GM12878 (cell line): Measurements from ENCODE around the gene PDE6C. TPM values are rescaled to one million over a fixed set of nuclear protein-coding genes. Genes with fewer than 3 reads are reported as not detected.

Experiments
- ATAC-seq: fragments of 200-7000 bp; cut with Tn5 transposase; 3 replicates; pipeline ENCODE4 v1.9.1; 2020; ENCODE audit warnings: mild to moderate bottlenecking, moderate library complexity
- BruUV-seq: library from RNA; stranded (reverse); fragments of 400-500 nt; replicated peaks from 2 replicates; lab custom pipeline; 2021; lab: Mats Ljungman, UMichigan
- CTCF ChIA-PET: fragments of 300-600 bp; sonication (Branson Sonifier 250); formaldehyde crosslinking; extraction: SDS; loops from one replicate; lab custom pipeline; 2021; ENCODE audit warnings: inconsistent platforms; lab: Yijun Ruan, JAX
- POLR2A ChIA-PET: fragments of 350-600 bp; formaldehyde crosslinking; extraction: SDS; loops from one replicate; lab custom pipeline; 2021; ENCODE audit warnings: inconsistent platforms; lab: Charles Lee
- RAD21 ChIA-PET: fragments of 300-600 bp; sonication (Branson Sonifier 250); formaldehyde crosslinking; loops from one replicate; lab custom pipeline; 2023; ENCODE audit warnings: antibody characterized with exemption; ENCODE audit not compliant: unreplicated experiment; lab: Charles Lee
- SMC1A ChIA-PET: fragments of 300-600 bp; sonication (Branson Sonifier 250); formaldehyde crosslinking; loops from one replicate; lab custom pipeline; 2023; ENCODE audit not compliant: unreplicated experiment, uncharacterized antibody; lab: Charles Lee
- DNase-seq: peaks from one replicate; pipeline ENCODE4 v3.0.0-alpha.2; 2011; ENCODE audit warnings: low read depth, low spot score
- FAIRE-seq: peaks from 3 replicates; lab custom pipeline; 2011; peaks lifted over from hg19 to GRCh38; lab: Jason Lieb, UNC
- H2AFZ ChIP-seq: 2 replicates; pipeline ENCODE4 v1.6.0; 2011; ENCODE audit warnings: low read depth, low read length, control low read depth; ENCODE audit not compliant: control insufficient read depth
- H3K27ac ChIP-seq: 2 replicates; pipeline ENCODE4 v1.5.1; 2011; ENCODE audit warnings: control low read depth; ENCODE audit not compliant: control insufficient read depth, insufficient read depth
- H3K27me3 ChIP-seq, 2 experiments: replicated peaks in 1 of 2; 2 replicates each; pipeline versions ENCODE4 v1.6.0 to v1.6.1; 2011; ENCODE audit warnings: low read length in 1 of 2; ENCODE audit not compliant: control insufficient read depth in 2 of 2, insufficient read depth in 2 of 2
- H3K36me3 ChIP-seq, 2 experiments: 2 replicates each; pipeline ENCODE4 v1.5.1; 2011; ENCODE audit warnings: low read length in 1 of 2; ENCODE audit not compliant: control insufficient read depth in 2 of 2, insufficient read depth in 2 of 2
- H3K4me1 ChIP-seq: 2 replicates; pipeline ENCODE4 v1.6.1; 2011; ENCODE audit warnings: mild to moderate bottlenecking, low read length, moderate library complexity, mixed read lengths; ENCODE audit not compliant: control insufficient read depth, insufficient read depth
- H3K4me2 ChIP-seq: 2 replicates; pipeline ENCODE4 v1.6.0; 2011; ENCODE audit warnings: control low read depth; ENCODE audit not compliant: control insufficient read depth, insufficient read depth
- H3K4me3 ChIP-seq: fragments of 200-600 bp; sonication (generic); 2 replicates; pipeline ENCODE4 v1.5.1; 2016
- H3K79me2 ChIP-seq: 2 replicates; pipeline ENCODE4 v1.6.0; 2011; ENCODE audit warnings: low read length; ENCODE audit not compliant: control insufficient read depth, insufficient read depth
- H3K9ac ChIP-seq: 2 replicates; pipeline ENCODE4 v1.8.0; 2011; ENCODE audit warnings: low read length, control low read depth, mixed read lengths; ENCODE audit not compliant: control insufficient read depth, insufficient read depth
- H3K9me3 ChIP-seq: replicated peaks from 3 replicates; pipeline ENCODE4 v1.5.1; 2011; ENCODE audit warnings: mild to moderate bottlenecking, low read length; ENCODE audit not compliant: control insufficient read depth, insufficient read depth
- H4K20me1 ChIP-seq: 2 replicates; pipeline ENCODE4 v1.6.0; 2011; ENCODE audit not compliant: control insufficient read depth, insufficient read depth
- BMI1 ChIP-seq: fragments of 450-650 bp; IDR thresholded peaks from 2 replicates; pipeline ENCODE4 v1.6.1; 2016; ENCODE audit warnings: mild to moderate bottlenecking, moderate library complexity, borderline replicate concordance
- CBX3 ChIP-seq: fragments of 200-600 bp; sonication (generic); IDR thresholded peaks from 2 replicates; pipeline ENCODE4 v1.6.1; 2016; ENCODE audit warnings: low read depth, borderline replicate concordance
- KDM1A ChIP-seq: fragments of 200-600 bp; sonication (generic); IDR thresholded peaks from 2 replicates; pipeline ENCODE4 v1.6.1; 2016; ENCODE audit warnings: borderline replicate concordance
- NR2F1 ChIP-seq: fragments of 450-650 bp; conservative IDR thresholded peaks from 2 replicates; pipeline ENCODE4 v1.6.1; 2017; ENCODE audit warnings: mild to moderate bottlenecking
- RB1 ChIP-seq: fragments of 450-650 bp; formaldehyde crosslinking; IDR thresholded peaks from 2 replicates; pipeline ENCODE4 v1.6.1; 2017; ENCODE audit warnings: mild to moderate bottlenecking, borderline replicate concordance
- SUPT20H ChIP-seq: IDR thresholded peaks from 2 replicates; pipeline ENCODE4 v1.6.1; 2011; ENCODE audit warnings: low read depth, mild to moderate bottlenecking, low read length, moderate library complexity, borderline replicate concordance; ENCODE audit not compliant: control insufficient read depth
- TAF1 ChIP-seq: IDR thresholded peaks from 2 replicates; pipeline ENCODE4 v1.6.1; 2011; ENCODE audit warnings: mild to moderate bottlenecking, low read depth, low read length, borderline replicate concordance
- WGBS: methylation state at CpG from one replicate; pipeline ENCODE4 v1.1.6; 2016; ENCODE audit warnings: low lambda C conversion rate; ENCODE audit not compliant: insufficient replicate concordance, insufficient coverage; ENCODE audit errors: missing lambda C conversion rate; 5-methylcytosine and 5-hydroxymethylcytosine counted together
- in situ Hi-C: fragments of 300-500 bp; cut with MboI; formaldehyde crosslinking; loops from 9 replicates; pipeline ENCODE4 v1.14.3; 2018; ENCODE audit warnings: mixed read lengths
- intact Hi-C: fragments of 100-400 bp; cut with micrococcal nuclease; formaldehyde crosslinking; loops from one replicate; pipeline ENCODE4 v1.14.2; 2022; ENCODE audit not compliant: unreplicated experiment
- polyA plus RNA-seq, 11 experiments: library from polyadenylated mRNA; depleted of rRNA in 4 of 11; unstranded in 6 of 11; stranded (reverse) in 5 of 11; fragments of >200 nt; fragmentation: Nextera tagmentation in 4 of 11; fragmentation: Illumina TruSeq in 1 of 11; extraction: Ambion mirVana in 4 of 11; extraction: Trizol in 1 of 11; gene quantifications; 1 replicate in 1 of 11; 2 replicates in 10 of 11; pipeline versions ENCODE4 v1.2.1 to v1.2.3, GENCODE V29; 2011 to 2016; ENCODE audit warnings: inconsistent platforms in 2 of 11, missing spikeins in 2 of 11, low read depth in 1 of 11
- total RNA-seq, 4 experiments: library from RNA; depleted of rRNA in 3 of 4; stranded (reverse); fragments of >200 nt in 3 of 4; fragmentation: Illumina TruSeq in 1 of 4; extraction: Trizol in 1 of 4; gene quantifications; 2 replicates each; pipeline versions ENCODE4 v1.2.1 to v1.2.3, GENCODE V29; 2013 to 2021
- TF ChIP-seq, protein P1 (sequence below): IDR thresholded peaks from 2 replicates; pipeline ENCODE4 v1.6.1; 2012; ENCODE audit warnings: low read depth, low read length, improper control_type of control experiment
- TF ChIP-seq, protein P2 (sequence below): IDR thresholded peaks from 2 replicates; pipeline ENCODE4 v1.6.1; 2011; ENCODE audit warnings: borderline replicate concordance, low read depth, mild to moderate bottlenecking, moderate library complexity, low read length; ENCODE audit not compliant: insufficient read depth, poor library complexity, severe bottlenecking
- TF ChIP-seq, protein P3 (sequence below): fragments of 450-650 bp; formaldehyde crosslinking; IDR thresholded peaks from 2 replicates; pipeline ENCODE4 v1.4.0; 2022; ENCODE audit warnings: mild to moderate bottlenecking, moderate library complexity
- TF ChIP-seq, protein P4 (sequence below): fragments of 450-650 bp; IDR thresholded peaks from 2 replicates; pipeline ENCODE4 v1.6.1; 2016; ENCODE audit warnings: mild to moderate bottlenecking, moderate library complexity, borderline replicate concordance

The PDE6C gene
- total and polyA plus RNA-seq, 10 of the 15 experiments (the other 5 are each of a cell fraction or from before 2014, with no cell fraction given): not detected

- Histone ChIP-seq H3K27me3 (peaks cover 3 to 7% of the 10 kb centered on the region in 2 experiments), H3K79me2 (no peaks in the 10 kb centered on the region), H2AFZ (no peak overlapping the region), H4K20me1 (no peaks in the 10 kb centered on the region), H3K4me1 (no peaks in the 10 kb centered on the region), H3K9ac (no peak overlapping the region), H3K4me3 (no peak overlapping the region), H3K36me3 (no peaks in the 10 kb centered on the region), H3K9me3 (no peaks in the 10 kb centered on the region), H3K4me2 (no peak overlapping the region), H3K27ac (no peak overlapping the region)
- TF ChIP-seq, protein P1, sequence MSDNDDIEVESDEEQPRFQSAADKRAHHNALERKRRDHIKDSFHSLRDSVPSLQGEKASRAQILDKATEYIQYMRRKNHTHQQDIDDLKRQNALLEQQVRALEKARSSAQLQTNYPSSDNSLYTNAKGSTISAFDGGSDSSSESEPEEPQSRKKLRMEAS: no peak
- TF ChIP-seq NR2F1: no peak
- no peak for TF ChIP-seq CBX3
- TF ChIP-seq RB1: no peak
- no peak for TF ChIP-seq BMI1
- TF ChIP-seq, protein P2, sequence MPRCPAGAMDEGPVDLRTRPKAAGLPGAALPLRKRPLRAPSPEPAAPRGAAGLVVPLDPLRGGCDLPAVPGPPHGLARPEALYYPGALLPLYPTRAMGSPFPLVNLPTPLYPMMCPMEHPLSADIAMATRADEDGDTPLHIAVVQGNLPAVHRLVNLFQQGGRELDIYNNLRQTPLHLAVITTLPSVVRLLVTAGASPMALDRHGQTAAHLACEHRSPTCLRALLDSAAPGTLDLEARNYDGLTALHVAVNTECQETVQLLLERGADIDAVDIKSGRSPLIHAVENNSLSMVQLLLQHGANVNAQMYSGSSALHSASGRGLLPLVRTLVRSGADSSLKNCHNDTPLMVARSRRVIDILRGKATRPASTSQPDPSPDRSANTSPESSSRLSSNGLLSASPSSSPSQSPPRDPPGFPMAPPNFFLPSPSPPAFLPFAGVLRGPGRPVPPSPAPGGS: no peak
- TF ChIP-seq, protein P3, sequence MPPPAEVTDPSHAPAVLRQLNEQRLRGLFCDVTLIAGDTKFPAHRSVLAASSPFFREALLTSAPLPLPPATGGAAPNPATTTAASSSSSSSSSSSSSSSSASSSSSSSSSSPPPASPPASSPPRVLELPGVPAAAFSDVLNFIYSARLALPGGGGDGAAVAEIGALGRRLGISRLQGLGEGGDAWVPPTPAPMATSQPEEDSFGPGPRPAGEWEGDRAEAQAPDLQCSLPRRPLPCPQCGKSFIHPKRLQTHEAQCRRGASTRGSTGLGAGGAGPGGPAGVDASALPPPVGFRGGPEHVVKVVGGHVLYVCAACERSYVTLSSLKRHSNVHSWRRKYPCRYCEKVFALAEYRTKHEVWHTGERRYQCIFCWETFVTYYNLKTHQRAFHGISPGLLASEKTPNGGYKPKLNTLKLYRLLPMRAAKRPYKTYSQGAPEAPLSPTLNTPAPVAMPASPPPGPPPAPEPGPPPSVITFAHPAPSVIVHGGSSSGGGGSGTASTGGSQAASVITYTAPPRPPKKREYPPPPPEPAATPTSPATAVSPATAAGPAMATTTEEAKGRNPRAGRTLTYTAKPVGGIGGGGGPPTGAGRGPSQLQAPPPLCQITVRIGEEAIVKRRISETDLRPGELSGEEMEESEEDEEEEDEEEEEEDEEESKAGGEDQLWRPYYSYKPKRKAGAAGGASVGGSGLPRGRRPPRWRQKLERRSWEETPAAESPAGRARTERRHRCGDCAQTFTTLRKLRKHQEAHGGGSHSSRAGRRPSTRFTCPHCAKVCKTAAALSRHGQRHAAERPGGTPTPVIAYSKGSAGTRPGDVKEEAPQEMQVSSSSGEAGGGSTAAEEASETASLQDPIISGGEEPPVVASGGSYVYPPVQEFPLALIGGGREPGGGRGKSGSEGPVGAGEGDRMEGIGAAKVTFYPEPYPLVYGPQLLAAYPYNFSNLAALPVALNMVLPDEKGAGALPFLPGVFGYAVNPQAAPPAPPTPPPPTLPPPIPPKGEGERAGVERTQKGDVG (CRISPR knock-in tag): no peak
- TF ChIP-seq SUPT20H: no peak
- TF ChIP-seq, protein P4, sequence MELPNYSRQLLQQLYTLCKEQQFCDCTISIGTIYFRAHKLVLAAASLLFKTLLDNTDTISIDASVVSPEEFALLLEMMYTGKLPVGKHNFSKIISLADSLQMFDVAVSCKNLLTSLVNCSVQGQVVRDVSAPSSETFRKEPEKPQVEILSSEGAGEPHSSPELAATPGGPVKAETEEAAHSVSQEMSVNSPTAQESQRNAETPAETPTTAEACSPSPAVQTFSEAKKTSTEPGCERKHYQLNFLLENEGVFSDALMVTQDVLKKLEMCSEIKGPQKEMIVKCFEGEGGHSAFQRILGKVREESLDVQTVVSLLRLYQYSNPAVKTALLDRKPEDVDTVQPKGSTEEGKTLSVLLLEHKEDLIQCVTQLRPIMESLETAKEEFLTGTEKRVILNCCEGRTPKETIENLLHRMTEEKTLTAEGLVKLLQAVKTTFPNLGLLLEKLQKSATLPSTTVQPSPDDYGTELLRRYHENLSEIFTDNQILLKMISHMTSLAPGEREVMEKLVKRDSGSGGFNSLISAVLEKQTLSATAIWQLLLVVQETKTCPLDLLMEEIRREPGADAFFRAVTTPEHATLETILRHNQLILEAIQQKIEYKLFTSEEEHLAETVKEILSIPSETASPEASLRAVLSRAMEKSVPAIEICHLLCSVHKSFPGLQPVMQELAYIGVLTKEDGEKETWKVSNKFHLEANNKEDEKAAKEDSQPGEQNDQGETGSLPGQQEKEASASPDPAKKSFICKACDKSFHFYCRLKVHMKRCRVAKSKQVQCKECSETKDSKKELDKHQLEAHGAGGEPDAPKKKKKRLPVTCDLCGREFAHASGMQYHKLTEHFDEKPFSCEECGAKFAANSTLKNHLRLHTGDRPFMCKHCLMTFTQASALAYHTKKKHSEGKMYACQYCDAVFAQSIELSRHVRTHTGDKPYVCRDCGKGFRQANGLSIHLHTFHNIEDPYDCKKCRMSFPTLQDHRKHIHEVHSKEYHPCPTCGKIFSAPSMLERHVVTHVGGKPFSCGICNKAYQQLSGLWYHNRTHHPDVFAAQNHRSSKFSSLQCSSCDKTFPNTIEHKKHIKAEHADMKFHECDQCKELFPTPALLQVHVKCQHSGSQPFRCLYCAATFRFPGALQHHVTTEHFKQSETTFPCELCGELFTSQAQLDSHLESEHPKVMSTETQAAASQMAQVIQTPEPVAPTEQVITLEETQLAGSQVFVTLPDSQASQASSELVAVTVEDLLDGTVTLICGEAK: no peak
- no peak for TF ChIP-seq KDM1A
- no peak for TF ChIP-seq TAF1
- BruUV-seq: no TSS peak
- in situ Hi-C loops: no loop called here
- ChIA-PET RAD21 (no interaction called here), POLR2A (interaction anchor here (0.6 kb wide), 1 partner anchor 15 kb away, joined by 6 read pairs; no protein-coding TSS in a partner anchor), SMC1A (no interaction called here), CTCF (no interaction called here)
- no peak for FAIRE-seq
- intact Hi-C loops: no loop called here
- 15% methylated on average over 18 of the region's 21 CpGs for WGBS
- DNase-seq: no peak
- no peak for ATAC-seq
Observed at GRCh38 chr10:93568105-93568390, 44.3 kb upstream of the PDE6C start.
